HUDEP-2 (cell line): ENCODE results near the gene NOL4L.
A peak's percentile ranks its signal among the peaks of the same experiment; 100 is the strongest.
"Not testable (repeated sequence)": the region's sequence is repeated elsewhere in the genome, so short reads cannot be mapped to it uniquely, and the experiment has no call there.

Experiments used
- DNase-seq, 76 experiments: peaks; one replicate each; lab custom pipeline; 2025; ENCODE audit not compliant: unreplicated experiment in 76 of 76; lab: John Stamatoyannopoulos, UW

The NOL4L gene

GRCh38 chr20:32513031-32513866 lies 71.9 kb downstream of the NOL4L start:
- DNase-seq: no peak

GRCh38 chr20:32512047-32512385 lies 73.1 kb downstream of the NOL4L start:
- no peak for DNase-seq

GRCh38 chr20:32511358-32512046 lies 73.6 kb downstream of the NOL4L start:
- DNase-seq: no peak

GRCh38 chr20:32510601-32511357 lies 74.4 kb downstream of the NOL4L start:
- DNase-seq: peak in 14 of 76 experiments; percentile 9 to 58 (median 34)

GRCh38 chr20:32510120-32510600 lies 75.0 kb downstream of the NOL4L start:
- no peak for DNase-seq

- DNase-seq: peak in 1 of 76 experiments; percentile 2
These were observed 75.5 kb downstream of the NOL4L start for GRCh38 chr20:32509639-32510066.

- no peak for DNase-seq
These were observed 76.4 kb downstream of the NOL4L start for GRCh38 chr20:32508775-32509119.

- DNase-seq: no peak
These were observed 76.9 kb downstream of the NOL4L start for GRCh38 chr20:32507998-32508774.

GRCh38 chr20:32506721-32507120 lies 78.4 kb downstream of the NOL4L start:
- DNase-seq: no peak

GRCh38 chr20:32505723-32506473 lies 79.2 kb downstream of the NOL4L start:
- DNase-seq: no peak

- no peak for DNase-seq
These were observed 83.4 kb downstream of the NOL4L start for GRCh38 chr20:32501709-32502108.

- DNase-seq: no peak
These were observed 87.4 kb downstream of the NOL4L start for GRCh38 chr20:32497589-32498224.

GRCh38 chr20:32496811-32497533 lies 88.2 kb downstream of the NOL4L start:
- no peak for DNase-seq

- DNase-seq: no peak
These were observed 89.2 kb downstream of the NOL4L start for GRCh38 chr20:32495949-32496348.

GRCh38 chr20:32495217-32495565 lies 89.9 kb downstream of the NOL4L start:
- DNase-seq: peak in 40 of 76 experiments; percentile 4 to 65 (median 33)

- DNase-seq: peak in 19 of 76 experiments; percentile 6 to 53 (median 30)
These were observed 90.5 kb downstream of the NOL4L start for GRCh38 chr20:32494483-32495216.

GRCh38 chr20:32493356-32493755 lies 91.8 kb downstream of the NOL4L start:
- no peak for DNase-seq

GRCh38 chr20:32491764-32492151 lies 93.4 kb downstream of the NOL4L start:
- DNase-seq: not testable (repeated sequence)
